HS-5 (cell line): ENCODE data around the gene CDH6.

Experiments
- DNase-seq: peaks from one replicate; pipeline ENCODE4 v3.0.0-alpha.2; 2012; ENCODE audit warnings: low read depth

CDH6 gene

DNA sequence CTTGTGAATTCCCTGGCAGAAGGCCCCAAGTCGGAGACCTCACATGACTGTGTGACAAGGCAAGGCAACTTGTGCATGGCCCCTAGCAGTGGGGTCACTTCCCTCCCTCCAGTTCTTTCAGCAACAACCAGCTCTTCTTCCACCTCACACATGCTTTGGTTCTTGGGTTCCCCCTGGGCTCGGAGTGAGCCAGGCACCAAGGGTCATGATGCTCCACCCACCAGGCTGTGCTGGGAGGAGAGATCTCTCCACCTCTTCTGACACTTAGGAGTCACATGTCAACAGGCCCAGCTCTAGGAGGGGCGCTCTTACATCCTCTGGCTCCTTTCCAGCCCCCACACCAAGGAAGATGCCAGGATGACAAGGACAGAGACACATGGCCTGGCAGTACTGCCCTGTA lies 56.7 kb downstream of the CDH6 start:
- no peak for DNase-seq

GRCh38 chr5:31251032-31251431 lies 57.5 kb downstream of the CDH6 start:
- no peak for DNase-seq

DNA sequence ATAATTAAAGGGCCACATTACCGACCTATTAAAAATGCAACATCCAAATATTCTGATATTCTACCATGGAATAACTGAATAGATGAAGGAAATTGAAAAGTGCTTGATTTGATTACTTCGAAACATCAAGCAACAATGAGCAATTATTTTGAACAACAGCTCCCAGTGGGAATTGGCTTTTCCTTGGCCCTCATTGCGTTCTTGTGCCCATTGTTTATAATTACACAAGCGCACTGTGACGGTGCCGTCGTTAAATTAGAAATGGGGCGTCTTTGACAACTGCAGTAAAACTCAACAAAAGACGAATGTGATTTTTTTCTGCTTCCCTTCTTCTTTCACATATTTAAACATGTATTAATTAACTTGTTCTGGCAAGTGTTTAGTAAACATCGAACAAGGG lies 61.6 kb downstream of the CDH6 start:
- no peak for DNase-seq

- no peak for DNase-seq
Measured at GRCh38 chr5:31268256-31268655, 74.8 kb downstream of the CDH6 start.

DNA sequence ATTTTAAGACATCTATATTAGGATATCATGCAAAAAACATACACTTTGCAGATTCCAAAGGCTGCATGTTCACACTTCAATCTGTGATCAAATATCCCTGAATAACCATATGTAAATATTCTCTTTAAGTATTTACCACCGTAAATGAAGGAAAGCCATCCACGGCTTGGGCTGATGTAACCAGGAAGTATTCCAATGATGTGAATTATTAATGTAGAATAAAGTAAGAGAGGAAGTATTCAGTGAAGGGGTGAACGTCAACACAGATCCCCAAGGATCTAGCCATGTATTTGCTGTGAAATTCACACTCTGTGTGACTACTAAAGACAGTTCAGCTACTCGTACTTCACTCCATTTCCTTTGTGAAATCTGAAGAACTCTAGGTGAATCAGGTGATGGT lies 75.2 kb downstream of the CDH6 start:
- no peak for DNase-seq

DNA sequence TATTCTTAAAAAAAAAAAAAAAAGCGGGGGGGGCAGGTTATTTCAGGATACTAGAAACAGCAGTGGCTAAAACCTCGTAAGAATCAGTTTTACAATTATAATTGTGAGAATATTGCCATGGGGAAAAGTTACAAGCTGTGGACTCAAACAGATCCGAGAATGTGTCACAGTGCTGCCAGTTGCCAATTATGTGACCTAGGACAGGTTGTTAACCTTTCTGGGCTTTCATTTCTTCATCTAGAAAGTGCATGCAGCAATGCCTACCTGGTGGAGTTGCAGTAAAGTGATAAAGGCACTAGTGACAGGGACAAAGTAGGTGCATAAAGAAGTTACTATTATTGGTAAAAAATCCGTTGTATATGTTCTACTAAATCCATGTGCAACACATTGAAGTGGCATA lies 75.8 kb downstream of the CDH6 start:
- no peak for DNase-seq

- no peak for DNase-seq
Measured at GRCh38 chr5:31270396-31270795, 76.9 kb downstream of the CDH6 start.

GRCh38 chr5:31271567-31271966 lies 78.1 kb downstream of the CDH6 start:
- DNase-seq = no peak

GRCh38 chr5:31273161-31273560 lies 79.7 kb downstream of the CDH6 start:
- no peak for DNase-seq

- no peak for DNase-seq
Measured at GRCh38 chr5:31273631-31274378, 80.3 kb downstream of the CDH6 start.

- no peak for DNase-seq
Measured at GRCh38 chr5:31280210-31280609, 86.7 kb downstream of the CDH6 start.

- no peak for DNase-seq
Measured at GRCh38 chr5:31283326-31283725, 89.8 kb downstream of the CDH6 start.

DNA sequence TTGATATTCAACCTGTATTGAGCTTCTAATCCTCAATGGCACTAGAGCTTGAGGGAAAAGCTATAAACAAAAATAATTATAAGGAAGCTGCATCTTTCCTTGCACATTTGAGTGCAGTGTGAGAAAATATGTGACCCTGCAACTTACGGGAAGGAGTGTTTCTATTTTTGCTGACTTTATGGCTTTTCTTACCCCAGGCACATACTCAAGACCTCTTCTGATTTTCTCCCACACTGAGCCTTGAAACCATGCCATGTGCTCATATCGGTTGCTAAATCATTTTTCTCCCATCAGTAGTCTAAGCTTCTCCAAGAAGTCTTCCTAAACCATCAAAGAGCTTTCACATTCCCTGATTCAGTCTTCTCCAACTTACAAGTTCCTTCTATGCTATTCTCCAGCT lies 91.5 kb downstream of the CDH6 start:
- DNase-seq = no peak

DNA sequence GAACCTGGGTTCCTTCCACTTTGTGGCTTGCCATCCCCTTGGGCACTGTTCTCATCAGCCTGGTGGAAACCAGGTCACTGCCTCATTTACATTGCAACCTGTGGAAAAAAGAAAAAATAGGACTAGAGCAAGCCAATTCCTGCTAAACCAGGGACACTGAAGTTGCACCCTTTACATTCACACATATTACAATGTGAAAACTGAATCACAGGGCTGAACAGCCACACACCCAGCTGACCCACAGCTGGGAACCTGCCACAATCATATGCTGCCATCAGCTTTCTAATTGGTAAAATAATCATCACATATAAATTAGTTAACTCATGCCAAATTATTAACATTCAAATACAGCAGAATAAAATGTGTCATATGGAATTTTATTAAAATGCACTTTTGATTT lies 94.5 kb downstream of the CDH6 start:
- no peak for DNase-seq

- no peak for DNase-seq
Measured at GRCh38 chr5:31289429-31289828, 95.9 kb downstream of the CDH6 start.

- DNase-seq = no peak
Measured at GRCh38 chr5:31291323-31291854, 97.9 kb downstream of the CDH6 start.

GRCh38 chr5:31300501-31300900 lies 107.0 kb downstream of the CDH6 start:
- DNase-seq = peak; percentile 18

- no peak for DNase-seq
Measured at GRCh38 chr5:31301833-31302232, 108.3 kb downstream of the CDH6 start.

- no peak for DNase-seq
Measured at GRCh38 chr5:31303688-31304087, 110.2 kb downstream of the CDH6 start.

- no peak for DNase-seq
Measured at GRCh38 chr5:31317665-31318064, 124.2 kb downstream of the CDH6 start.

GRCh38 chr5:31319335-31319734 lies 125.8 kb downstream of the CDH6 start:
- no peak for DNase-seq

DNA sequence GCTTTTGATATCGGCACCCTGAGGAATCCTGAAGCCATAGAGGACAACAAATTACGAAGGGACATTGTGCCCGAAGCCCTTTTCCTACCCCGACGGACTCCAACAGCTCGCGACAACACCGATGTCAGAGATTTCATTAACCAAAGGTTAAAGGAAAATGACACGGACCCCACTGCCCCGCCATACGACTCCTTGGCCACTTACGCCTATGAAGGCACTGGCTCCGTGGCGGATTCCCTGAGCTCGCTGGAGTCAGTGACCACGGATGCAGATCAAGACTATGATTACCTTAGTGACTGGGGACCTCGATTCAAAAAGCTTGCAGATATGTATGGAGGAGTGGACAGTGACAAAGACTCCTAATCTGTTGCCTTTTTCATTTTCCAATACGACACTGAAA lies 129.5 kb downstream of the CDH6 start:
- no peak for DNase-seq

GRCh38 chr5:31324842-31325241 lies 131.4 kb downstream of the CDH6 start:
- no peak for DNase-seq

- DNase-seq = no peak
Measured at GRCh38 chr5:31328040-31328733, 134.7 kb downstream of the CDH6 start.
